Measurements from ENCODE around the gene METTL9. TPM values are rescaled to one million over a fixed set of nuclear protein-coding genes. Genes with fewer than 3 reads are reported as not detected.

Gene METTL9
- total RNA-seq, 1 experiment from 2014 or later: 50.7 TPM

- Histone ChIP-seq H3K4me1 (no peaks in the 10 kb centered on the region), H3K9me3 (no peaks in the 10 kb centered on the region), H3K36me3 (ENCODE audit: control insufficient read depth, insufficient read depth, low read length) (no peaks in the 10 kb centered on the region), H3K27me3 (replicated peaks; ENCODE audit: control insufficient read depth, insufficient read depth, low read length) (no peaks in the 10 kb centered on the region), H3K4me3 (ENCODE audit: low read depth, low read length) (no peak overlapping the region)
- intact Hi-C loops (cut with micrococcal nuclease; ENCODE audit: unreplicated experiment): no loop called here
- no TSS peak for BruUV-seq (replicated peaks)
- no peak overlapping the region for H3K27ac Mint-ChIP-seq (ENCODE audit: unreplicated experiment)
- no peak for DNase-seq
- no peaks in the 10 kb centered on the region for H3K36me3 Mint-ChIP-seq (ENCODE audit: insufficient read depth, unreplicated experiment)
- POLR2A ChIA-PET: no interaction called here
- TF ChIP-seq CTCF (IDR thresholded peaks at IDR 0.05; ENCODE audit: insufficient read depth in 1 of 2, low read depth in 1 of 2, low read length in 1 of 2, severe bottlenecking in 1 of 2, unreplicated experiment in 1 of 2): no peak
- H3K4me1 Mint-ChIP-seq (ENCODE audit: low read depth, unreplicated experiment): no peaks in the 10 kb centered on the region
- CTCF ChIA-PET: interaction anchor here (0.8 kb wide), 1 partner anchor 40 kb away, joined by 3 read pairs; no protein-coding TSS in a partner anchor
- H3K4me3 Mint-ChIP-seq (ENCODE audit: unreplicated experiment): no peak overlapping the region
- H3K9me3 Mint-ChIP-seq (ENCODE audit: unreplicated experiment): no peaks in the 10 kb centered on the region
- H3K27me3 Mint-ChIP-seq (ENCODE audit: insufficient read depth, unreplicated experiment): no peaks in the 10 kb centered on the region
Measured at GRCh38 chr16:21593530-21594289, 5.7 kb upstream of the METTL9 start.

GRCh38 chr16:21597561-21598030, 1.8 kb upstream of the METTL9 start:
- no peaks in the 10 kb centered on the region for H3K4me1 Mint-ChIP-seq (ENCODE audit: low read depth, unreplicated experiment)
- POLR2A ChIA-PET: no interaction called here
- H3K36me3 Mint-ChIP-seq (ENCODE audit: insufficient read depth, unreplicated experiment): no peaks in the 10 kb centered on the region

GRCh38 chr16:21598206-21598605, 1.2 kb upstream of the METTL9 start:
- no peaks in the 10 kb centered on the region for H3K4me1 Mint-ChIP-seq (ENCODE audit: low read depth, unreplicated experiment)
- H3K9me3 Mint-ChIP-seq (ENCODE audit: unreplicated experiment): no peaks in the 10 kb centered on the region
- Histone ChIP-seq H3K27me3 (replicated peaks; ENCODE audit: control insufficient read depth, insufficient read depth, low read length) (no peaks in the 10 kb centered on the region), H3K36me3 (ENCODE audit: control insufficient read depth, insufficient read depth, low read length) (no peaks in the 10 kb centered on the region), H3K4me1 (no peaks in the 10 kb centered on the region), H3K9me3 (no peaks in the 10 kb centered on the region), H3K4me3 (ENCODE audit: low read depth, low read length) (no peak overlapping the region)
- H3K27ac Mint-ChIP-seq (ENCODE audit: unreplicated experiment): peak overlapping the region; percentile 76
- BruUV-seq (replicated peaks): no TSS peak
- TF ChIP-seq CTCF (IDR thresholded peaks at IDR 0.05; ENCODE audit: insufficient read depth in 1 of 2, low read depth in 1 of 2, low read length in 1 of 2, severe bottlenecking in 1 of 2, unreplicated experiment in 1 of 2): no peak
- POLR2A ChIA-PET: no interaction called here
- H3K36me3 Mint-ChIP-seq (ENCODE audit: insufficient read depth, unreplicated experiment): no peaks in the 10 kb centered on the region
- DNase-seq: no peak
- no peaks in the 10 kb centered on the region for H3K27me3 Mint-ChIP-seq (ENCODE audit: insufficient read depth, unreplicated experiment)
- intact Hi-C loops (cut with micrococcal nuclease; ENCODE audit: unreplicated experiment): no loop called here
- CTCF ChIA-PET: no interaction called here
- H3K4me3 Mint-ChIP-seq (ENCODE audit: unreplicated experiment): peak overlapping the region; percentile 81

More at GRCh38 chr16:21597561-21598030, 1.8 kb upstream of the METTL9 start:
- no peak for TF ChIP-seq CTCF (IDR thresholded peaks at IDR 0.05; ENCODE audit: insufficient read depth in 1 of 2, low read depth in 1 of 2, low read length in 1 of 2, severe bottlenecking in 1 of 2, unreplicated experiment in 1 of 2)
- H3K4me3 ChIP-seq (ENCODE audit: low read depth, low read length): no peak overlapping the region
- no peaks in the 10 kb centered on the region for H3K27me3 ChIP-seq (replicated peaks; ENCODE audit: control insufficient read depth, insufficient read depth, low read length)
- H3K9me3 ChIP-seq: no peaks in the 10 kb centered on the region
- Mint-ChIP-seq H3K27ac (ENCODE audit: unreplicated experiment) (no peak overlapping the region), H3K27me3 (ENCODE audit: insufficient read depth, unreplicated experiment) (no peaks in the 10 kb centered on the region), H3K4me3 (ENCODE audit: unreplicated experiment) (peak overlapping the region; percentile 59), H3K9me3 (ENCODE audit: unreplicated experiment) (no peaks in the 10 kb centered on the region)
- no peak for DNase-seq
- intact Hi-C loops (cut with micrococcal nuclease; ENCODE audit: unreplicated experiment): no loop called here
- BruUV-seq (replicated peaks): no TSS peak
- H3K36me3 ChIP-seq (ENCODE audit: control insufficient read depth, insufficient read depth, low read length): no peaks in the 10 kb centered on the region
- CTCF ChIA-PET: no interaction called here
- no peaks in the 10 kb centered on the region for H3K4me1 ChIP-seq

All from Caco-2 (cell line).